Measurements from ENCODE around the gene ABI3BP. TPM values are rescaled to one million over a fixed set of nuclear protein-coding genes. Genes with fewer than 3 reads are reported as not detected.

Gene ABI3BP
- total RNA-seq, 4 donors from 2014 or later = 37.4 to 155 (median 112) TPM

GRCh38 chr3:100709842-100710260 is 283.4 kb downstream of the ABI3BP start:
- no peak for TF ChIP-seq CTCF (IDR thresholded peaks at IDR 0.05)
- DNase-seq (ENCODE audit: low spot score) (no peak), ATAC-seq (ENCODE audit: low FRiP score) (peak; percentile 24)

- DNase-seq (ENCODE audit: low spot score) (peak; percentile 84), ATAC-seq (ENCODE audit: low FRiP score) (peak; percentile 98)
- no peak for TF ChIP-seq CTCF (IDR thresholded peaks at IDR 0.05)
These were observed 284.0 kb downstream of the ABI3BP start, which contains the start of gene TFG for GRCh38 chr3:100708989-100709841. TFG (plus strand) TSS chr3:100709494; CDS start chr3:100713686, 4,192 bp downstream.

- no peak for TF ChIP-seq CTCF (IDR thresholded peaks at IDR 0.05)
- DNase-seq (ENCODE audit: low spot score) (no peak), ATAC-seq (ENCODE audit: low FRiP score) (no peak)
These were observed 284.6 kb downstream of the ABI3BP start for GRCh38 chr3:100708644-100708988.

- ATAC-seq (ENCODE audit: low FRiP score) (no peak), DNase-seq (ENCODE audit: low spot score) (no peak)
- TF ChIP-seq CTCF (IDR thresholded peaks at IDR 0.05) = no peak
These were observed 286.9 kb downstream of the ABI3BP start for GRCh38 chr3:100706365-100706764.

- DNase-seq (ENCODE audit: low spot score) = no peak
- ATAC-seq (ENCODE audit: low FRiP score) = no peak
- TF ChIP-seq CTCF (IDR thresholded peaks at IDR 0.05) = no peak
These were observed 289.4 kb downstream of the ABI3BP start for GRCh38 chr3:100703865-100704264.

GRCh38 chr3:100702980-100703345 is 290.3 kb downstream of the ABI3BP start:
- TF ChIP-seq CTCF (IDR thresholded peaks at IDR 0.05) = no peak

More at GRCh38 chr3:100702980-100703345, 290.3 kb downstream of the ABI3BP start:
- DNase-seq (ENCODE audit: low spot score) (no peak), ATAC-seq (ENCODE audit: low FRiP score) (no peak)
